Testis (tissue), 2 donors: ENCODE results near the gene CMPK1.

Experiments used
- CTCF ChIP-seq, 3 experiments: fragments of 450-650 bp in 2 of 3; fragments of 200-600 bp in 1 of 3; sonication (generic) in 1 of 3; IDR thresholded peaks; one replicate each; pipeline ENCODE4 v1.5.1; 2016 to 2019; ENCODE audit warnings: antibody characterized with exemption in 3 of 3, mild to moderate bottlenecking in 2 of 3, moderate library complexity in 1 of 3
- POLR2A ChIP-seq: fragments of 450-650 bp; IDR thresholded peaks from one replicate; pipeline ENCODE4 v1.6.1; 2017; ENCODE audit warnings: antibody characterized with exemption, mild to moderate bottlenecking, moderate library complexity

GRCh38 chr1:47417170-47418044 lies 83.8 kb downstream of the CMPK1 start:
- TF ChIP-seq CTCF (IDR thresholded peaks at IDR 0.05) (no peak), POLR2A (no peak)
